Measurements from ENCODE around the gene STXBP6. TPM values are rescaled to one million over a fixed set of nuclear protein-coding genes. Genes with fewer than 3 reads are reported as not detected.

Gene STXBP6
- polyA plus RNA-seq, 1 donor from 2014 or later, result 14.6 TPM

GRCh38 chr14:24943024-24943423, 106.9 kb downstream of the STXBP6 start:
- Histone ChIP-seq H3K27ac (ENCODE audit: low read length) (no peak overlapping the region), H3K9ac (ENCODE audit: low read length) (no peak overlapping the region), H3K79me2 (replicated peaks; ENCODE audit: insufficient read depth, low read length) (no peaks in the 10 kb centered on the region), H4K20me1 (ENCODE audit: insufficient read depth) (no peaks in the 10 kb centered on the region), H3K4me3 (ENCODE audit: low read length) (no peak overlapping the region), H2AFZ (ENCODE audit: low read depth, low read length) (no peak overlapping the region), H3K36me3 (ENCODE audit: insufficient read depth, low read length) (no peaks in the 10 kb centered on the region), H3K9me3 (ENCODE audit: low read length) (no peaks in the 10 kb centered on the region), H3K9me2 (ENCODE audit: insufficient read depth, low read length) (no peaks in the 10 kb centered on the region), H3F3A (ENCODE audit: insufficient read depth, low read length, poor library complexity, severe bottlenecking) (no peaks in the 10 kb centered on the region), H3K27me3 (ENCODE audit: insufficient read depth, low read depth, low read length) (no peaks in the 10 kb centered on the region), H3K4me2 (ENCODE audit: low read length) (no peak overlapping the region)
- TF ChIP-seq SMC3 (conservative IDR thresholded peaks at IDR 0.05; ENCODE audit: poor library complexity) (no peak), TAF1 (IDR thresholded peaks at IDR 0.05; ENCODE audit: low read depth) (no peak)
- TF ChIP-seq, protein P1, sequence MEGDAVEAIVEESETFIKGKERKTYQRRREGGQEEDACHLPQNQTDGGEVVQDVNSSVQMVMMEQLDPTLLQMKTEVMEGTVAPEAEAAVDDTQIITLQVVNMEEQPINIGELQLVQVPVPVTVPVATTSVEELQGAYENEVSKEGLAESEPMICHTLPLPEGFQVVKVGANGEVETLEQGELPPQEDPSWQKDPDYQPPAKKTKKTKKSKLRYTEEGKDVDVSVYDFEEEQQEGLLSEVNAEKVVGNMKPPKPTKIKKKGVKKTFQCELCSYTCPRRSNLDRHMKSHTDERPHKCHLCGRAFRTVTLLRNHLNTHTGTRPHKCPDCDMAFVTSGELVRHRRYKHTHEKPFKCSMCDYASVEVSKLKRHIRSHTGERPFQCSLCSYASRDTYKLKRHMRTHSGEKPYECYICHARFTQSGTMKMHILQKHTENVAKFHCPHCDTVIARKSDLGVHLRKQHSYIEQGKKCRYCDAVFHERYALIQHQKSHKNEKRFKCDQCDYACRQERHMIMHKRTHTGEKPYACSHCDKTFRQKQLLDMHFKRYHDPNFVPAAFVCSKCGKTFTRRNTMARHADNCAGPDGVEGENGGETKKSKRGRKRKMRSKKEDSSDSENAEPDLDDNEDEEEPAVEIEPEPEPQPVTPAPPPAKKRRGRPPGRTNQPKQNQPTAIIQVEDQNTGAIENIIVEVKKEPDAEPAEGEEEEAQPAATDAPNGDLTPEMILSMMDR (IDR thresholded peaks at IDR 0.05; ENCODE audit: poor library complexity, severe bottlenecking), result no peak

GRCh38 chr14:24941719-24942118, 108.2 kb downstream of the STXBP6 start:
- Histone ChIP-seq H3K27me3 (ENCODE audit: insufficient read depth, low read depth, low read length) (no peaks in the 10 kb centered on the region), H2AFZ (ENCODE audit: low read depth, low read length) (no peak overlapping the region), H3K9ac (ENCODE audit: low read length) (no peak overlapping the region), H3K4me2 (ENCODE audit: low read length) (no peak overlapping the region), H3K9me3 (ENCODE audit: low read length) (no peaks in the 10 kb centered on the region), H3K36me3 (ENCODE audit: insufficient read depth, low read length) (no peaks in the 10 kb centered on the region), H3K9me2 (ENCODE audit: insufficient read depth, low read length) (no peaks in the 10 kb centered on the region), H3K4me3 (ENCODE audit: low read length) (no peak overlapping the region), H4K20me1 (ENCODE audit: insufficient read depth) (no peaks in the 10 kb centered on the region), H3F3A (ENCODE audit: insufficient read depth, low read length, poor library complexity, severe bottlenecking) (no peaks in the 10 kb centered on the region), H3K79me2 (replicated peaks; ENCODE audit: insufficient read depth, low read length) (no peaks in the 10 kb centered on the region), H3K27ac (ENCODE audit: low read length) (no peak overlapping the region)
- no peak for TF ChIP-seq RAD21 (conservative IDR thresholded peaks at IDR 0.05)
- TF ChIP-seq, protein P1 (IDR thresholded peaks at IDR 0.05; ENCODE audit: poor library complexity, severe bottlenecking), result no peak
- no peak for TF ChIP-seq REST (IDR thresholded peaks at IDR 0.05; ENCODE audit: borderline replicate concordance)
- TF ChIP-seq EZH2 (IDR thresholded peaks at IDR 0.05; ENCODE audit: borderline replicate concordance, insufficient read depth, low read length, poor library complexity, severe bottlenecking), result no peak
- no peak for TF ChIP-seq SMC3 (conservative IDR thresholded peaks at IDR 0.05; ENCODE audit: poor library complexity)
- no peak for TF ChIP-seq TAF1 (IDR thresholded peaks at IDR 0.05; ENCODE audit: low read depth)
- TF ChIP-seq EP300 (conservative IDR thresholded peaks at IDR 0.05; ENCODE audit: poor library complexity, severe bottlenecking), result no peak
- no peak for TF ChIP-seq POLR2AphosphoS5 (IDR thresholded peaks at IDR 0.05)
- no peak for TF ChIP-seq MXI1 (conservative IDR thresholded peaks at IDR 0.05; ENCODE audit: poor library complexity, severe bottlenecking)

All from neural cell (in vitro differentiated cells).